ENCODE results near the gene APBA1.

Gene APBA1

GRCh38 chr9:69673311-69673640 lies 1.1 kb upstream of the APBA1 start:
- TF ChIP-seq, protein P1, sequence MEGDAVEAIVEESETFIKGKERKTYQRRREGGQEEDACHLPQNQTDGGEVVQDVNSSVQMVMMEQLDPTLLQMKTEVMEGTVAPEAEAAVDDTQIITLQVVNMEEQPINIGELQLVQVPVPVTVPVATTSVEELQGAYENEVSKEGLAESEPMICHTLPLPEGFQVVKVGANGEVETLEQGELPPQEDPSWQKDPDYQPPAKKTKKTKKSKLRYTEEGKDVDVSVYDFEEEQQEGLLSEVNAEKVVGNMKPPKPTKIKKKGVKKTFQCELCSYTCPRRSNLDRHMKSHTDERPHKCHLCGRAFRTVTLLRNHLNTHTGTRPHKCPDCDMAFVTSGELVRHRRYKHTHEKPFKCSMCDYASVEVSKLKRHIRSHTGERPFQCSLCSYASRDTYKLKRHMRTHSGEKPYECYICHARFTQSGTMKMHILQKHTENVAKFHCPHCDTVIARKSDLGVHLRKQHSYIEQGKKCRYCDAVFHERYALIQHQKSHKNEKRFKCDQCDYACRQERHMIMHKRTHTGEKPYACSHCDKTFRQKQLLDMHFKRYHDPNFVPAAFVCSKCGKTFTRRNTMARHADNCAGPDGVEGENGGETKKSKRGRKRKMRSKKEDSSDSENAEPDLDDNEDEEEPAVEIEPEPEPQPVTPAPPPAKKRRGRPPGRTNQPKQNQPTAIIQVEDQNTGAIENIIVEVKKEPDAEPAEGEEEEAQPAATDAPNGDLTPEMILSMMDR (IDR thresholded peaks at IDR 0.05): no peak
- H3K27me3 ChIP-seq: peaks cover 96% of the 10 kb centered on the region
- peak overlapping the region; percentile 52 to 65 for H3K4me3 ChIP-seq (ENCODE audit: low read depth in 1 of 2, low read length in 1 of 2)
- no peaks in the 10 kb centered on the region for H3K36me3 ChIP-seq
- H3K4me1 ChIP-seq (ENCODE audit: control insufficient read depth in 1 of 2, insufficient read depth in 1 of 2, low read depth in 1 of 2, low read length in 1 of 2): peaks cover 4 to 12% of the 10 kb centered on the region in 2 experiments
- no peak overlapping the region for H3K27ac ChIP-seq
- no peaks in the 10 kb centered on the region for H3K9me3 ChIP-seq

DNA sequence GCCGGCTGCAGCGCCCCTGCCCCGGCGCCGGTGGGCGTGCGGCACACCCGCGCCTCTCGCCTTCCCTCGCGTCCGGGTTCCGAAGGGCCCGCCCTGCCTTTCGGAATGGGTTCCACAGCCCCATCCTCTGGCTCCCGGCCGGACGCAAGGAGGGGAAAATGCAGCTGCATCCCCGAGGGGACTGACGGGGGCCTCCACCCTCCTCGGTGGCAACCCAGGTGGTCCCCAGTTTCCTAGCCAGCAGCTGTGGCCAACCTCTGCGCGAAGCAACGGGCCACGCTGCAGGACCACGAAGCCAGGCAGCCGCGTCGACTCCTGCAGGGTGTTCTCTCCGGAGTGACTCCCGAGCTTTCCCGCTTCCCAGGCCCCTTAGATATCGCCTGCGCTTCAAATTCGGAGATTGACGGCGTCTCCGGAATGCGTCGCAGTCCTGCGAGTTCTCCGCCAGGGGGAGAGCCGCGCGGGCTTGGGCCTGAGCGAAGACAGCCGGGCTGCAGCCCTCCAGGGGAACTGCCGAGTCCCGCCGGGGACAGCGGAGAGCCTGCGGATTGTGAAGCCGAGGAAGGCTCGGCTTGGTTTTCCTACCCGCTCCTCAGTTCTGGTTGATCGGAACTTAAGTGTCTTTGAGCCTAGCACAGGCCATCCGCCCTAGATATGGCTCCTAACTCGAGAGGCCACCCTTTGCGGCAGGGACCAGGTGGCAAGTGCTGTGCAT lies 582 bp upstream of the APBA1 start:
- H3K36me3 ChIP-seq: no peaks in the 10 kb centered on the region
- TF ChIP-seq, protein P1 (IDR thresholded peaks at IDR 0.05): no peak
- H3K27ac ChIP-seq: no peak overlapping the region
- no peaks in the 10 kb centered on the region for H3K9me3 ChIP-seq
- peaks cover 4 to 12% of the 10 kb centered on the region in 2 experiments for H3K4me1 ChIP-seq (ENCODE audit: control insufficient read depth in 1 of 2, insufficient read depth in 1 of 2, low read depth in 1 of 2, low read length in 1 of 2)
- peak overlapping the region; percentile 52 to 65 for H3K4me3 ChIP-seq (ENCODE audit: low read depth in 1 of 2, low read length in 1 of 2)
- peaks cover 96% of the 10 kb centered on the region for H3K27me3 ChIP-seq

DNA sequence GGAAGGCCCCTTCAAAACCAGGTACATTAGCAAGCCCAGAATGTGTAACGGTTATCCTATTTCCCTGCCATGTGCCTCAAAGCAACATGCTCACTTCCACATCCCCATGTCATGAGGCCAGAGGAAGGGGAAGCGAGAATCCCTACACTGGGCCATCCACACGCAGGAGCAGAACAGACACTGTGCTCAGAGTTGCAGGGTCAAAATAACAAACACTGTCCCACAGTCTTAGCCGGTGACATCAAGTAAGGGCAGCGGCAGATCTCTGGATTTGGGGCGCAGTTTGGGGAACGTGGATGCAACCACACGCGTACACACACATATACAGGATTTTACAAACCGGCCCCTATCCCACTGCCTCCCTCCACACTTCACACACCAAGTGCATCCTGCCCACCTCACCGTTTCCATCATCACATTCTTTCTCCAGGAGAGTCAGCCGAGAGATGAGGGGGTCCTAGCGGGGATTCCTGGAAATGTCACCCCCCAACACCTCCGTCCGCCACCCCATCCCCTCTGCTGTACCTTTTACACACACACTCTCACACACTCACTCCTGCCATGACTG lies 776 bp downstream of the APBA1 start:
- no peaks in the 10 kb centered on the region for H3K36me3 ChIP-seq
- H3K4me1 ChIP-seq (ENCODE audit: control insufficient read depth in 1 of 2, insufficient read depth in 1 of 2, low read depth in 1 of 2, low read length in 1 of 2): peaks cover 4 to 12% of the 10 kb centered on the region in 2 experiments
- H3K4me3 ChIP-seq (ENCODE audit: low read depth in 1 of 2, low read length in 1 of 2): no peak overlapping the region
- no peaks in the 10 kb centered on the region for H3K9me3 ChIP-seq
- TF ChIP-seq, protein P1 (IDR thresholded peaks at IDR 0.05): no peak
- H3K27me3 ChIP-seq: peaks cover 100% of the 10 kb centered on the region
- H3K27ac ChIP-seq: no peak overlapping the region

GRCh38 chr9:69667306-69667705 lies 4.9 kb downstream of the APBA1 start:
- TF ChIP-seq, protein P1 (IDR thresholded peaks at IDR 0.05): no peak
- H3K4me1 ChIP-seq (ENCODE audit: control insufficient read depth in 1 of 2, insufficient read depth in 1 of 2, low read depth in 1 of 2, low read length in 1 of 2): peaks cover 0 to 5% of the 10 kb centered on the region in 2 experiments

GRCh38 chr9:69660304-69660703 lies 11.9 kb downstream of the APBA1 start:
- H3K4me3 ChIP-seq (ENCODE audit: low read depth in 1 of 2, low read length in 1 of 2): no peak overlapping the region
- H3K36me3 ChIP-seq: no peaks in the 10 kb centered on the region
- H3K27ac ChIP-seq: no peak overlapping the region
- H3K4me1 ChIP-seq (ENCODE audit: control insufficient read depth in 1 of 2, insufficient read depth in 1 of 2, low read depth in 1 of 2, low read length in 1 of 2): no peaks in the 10 kb centered on the region
- H3K9me3 ChIP-seq: no peaks in the 10 kb centered on the region
- H3K27me3 ChIP-seq: peaks cover 47% of the 10 kb centered on the region
- TF ChIP-seq, protein P1 (IDR thresholded peaks at IDR 0.05): no peak

More at GRCh38 chr9:69667306-69667705, 4.9 kb downstream of the APBA1 start:
- peaks cover 94% of the 10 kb centered on the region for H3K27me3 ChIP-seq
- H3K27ac ChIP-seq: no peak overlapping the region
- no peaks in the 10 kb centered on the region for H3K9me3 ChIP-seq
- H3K36me3 ChIP-seq: no peaks in the 10 kb centered on the region
- H3K4me3 ChIP-seq (ENCODE audit: low read depth in 1 of 2, low read length in 1 of 2): no peak overlapping the region
